T-cell (primary cell): ENCODE results near the gene PAQR7. TPM values are rescaled to one million over a fixed set of nuclear protein-coding genes. Genes with fewer than 3 reads are reported as not detected.
A peak's percentile ranks its signal among the peaks of the same experiment; 100 is the strongest.

ENCODE experiments used
- ATAC-seq, 4 experiments: fragments of 200-7000 bp in 3 of 4; fragments of 150-1000 bp in 1 of 4; cut with Tn5 transposase; replicated peaks in 1 of 4; 1 replicate in 3 of 4; 2 replicates in 1 of 4; pipeline ENCODE4 v1.10.0; 2021; ENCODE audit warnings: moderate library complexity in 3 of 4, mild to moderate bottlenecking in 2 of 4, moderate number of reproducible peaks in 1 of 4
- CTCF ChIA-PET, 2 donors: fragments of 300-600 bp; sonication (Branson Sonifier 250); formaldehyde crosslinking; loops; one replicate each; lab custom pipeline; 2022; ENCODE audit warnings: antibody characterized with exemption in 2 of 2; lab: Charles Lee
- POLR2A ChIA-PET, 2 donors: fragments of 300-600 bp; sonication (Branson Sonifier 250); formaldehyde crosslinking; loops; one replicate each; lab custom pipeline; 2022; ENCODE audit warnings: antibody characterized with exemption in 2 of 2; lab: Charles Lee
- DNase-seq, 35 experiments: peaks; one replicate each; pipeline versions ENCODE4 v3.0.0 to v3.0.0-alpha.2; 2013 to 2023
- H3K27ac ChIP-seq: one replicate; pipeline ENCODE4 v1.5.1; 2013; ENCODE audit warnings: low read length
- H3K27me3 ChIP-seq, 2 experiments: replicated peaks in 1 of 2; 1 replicate in 1 of 2; 2 replicates in 1 of 2; pipeline versions ENCODE4 v1.6.1 to v1.7.0; 2013; ENCODE audit warnings: low read length in 1 of 2, mixed read lengths in 1 of 2; ENCODE audit not compliant: control insufficient read depth in 2 of 2, insufficient read depth in 2 of 2; ENCODE audit errors: extremely low read depth in 1 of 2
- H3K36me3 ChIP-seq, 2 donors: 1 replicate in 1 of 2; 2 replicates in 1 of 2; pipeline versions ENCODE4 v1.6.1 to v1.7.0; 2013; ENCODE audit warnings: low read length in 1 of 2; ENCODE audit not compliant: control insufficient read depth in 2 of 2, insufficient read depth in 1 of 2; ENCODE audit errors: extremely low read depth in 1 of 2
- H3K4me1 ChIP-seq, 2 experiments: 1 replicate in 1 of 2; 2 replicates in 1 of 2; pipeline versions ENCODE4 v1.6.1 to v1.7.0; 2013; ENCODE audit warnings: low read length in 2 of 2, mixed read lengths in 1 of 2; ENCODE audit not compliant: insufficient read depth in 2 of 2, control insufficient read depth in 1 of 2; ENCODE audit errors: extremely low read depth in 1 of 2
- H3K4me3 ChIP-seq, 2 donors: 1 replicate in 1 of 2; 2 replicates in 1 of 2; pipeline versions ENCODE4 v1.5.1 to v1.7.0; 2013; ENCODE audit warnings: mild to moderate bottlenecking in 2 of 2, low read length in 1 of 2, moderate library complexity in 1 of 2; ENCODE audit not compliant: control insufficient read depth in 1 of 2; ENCODE audit errors: extremely low read depth in 1 of 2
- H3K9me3 ChIP-seq: 2 replicates; pipeline ENCODE4 v1.7.0; 2013
- H3K27ac Mint-ChIP-seq, 2 donors: one replicate each; pipeline ENCODE4 v1.8.0; 2020 to 2021; ENCODE audit warnings: mild to moderate bottlenecking in 2 of 2, mixed read lengths in 2 of 2
- H3K27me3 Mint-ChIP-seq, 2 donors: one replicate each; pipeline ENCODE4 v1.8.0; 2021 to 2022; ENCODE audit warnings: mixed read lengths in 2 of 2
- H3K36me3 Mint-ChIP-seq: one replicate; pipeline ENCODE4 v1.8.0; 2021; ENCODE audit warnings: mixed read lengths
- H3K4me1 Mint-ChIP-seq, 3 donors: one replicate each; pipeline ENCODE4 v1.8.0; 2020 to 2022; ENCODE audit warnings: mixed read lengths in 3 of 3, mild to moderate bottlenecking in 1 of 3
- H3K4me3 Mint-ChIP-seq, 3 donors: one replicate each; pipeline ENCODE4 v1.8.0; 2020 to 2022; ENCODE audit warnings: mild to moderate bottlenecking in 3 of 3, mixed read lengths in 3 of 3, moderate library complexity in 3 of 3
- H3K9me3 Mint-ChIP-seq, 3 donors: one replicate each; pipeline ENCODE4 v1.8.0; 2020 to 2022; ENCODE audit warnings: mixed read lengths in 3 of 3
- WGBS: methylation state at CpG from one replicate; pipeline ENCODE4 v1.1.5; 2013; ENCODE audit warnings: missing lambda C conversion rate; ENCODE audit not compliant: insufficient coverage; 5-methylcytosine and 5-hydroxymethylcytosine counted together
- total RNA-seq, 35 experiments: library from RNA in 6 of 35; stranded (reverse) in 6 of 35; fragments of 120-200 nt in 1 of 35; gene quantifications; one replicate each; pipeline versions ENCODE4 v1.2.1 to v1.2.4 and lab custom pipeline; 2013 to 2026

PAQR7 gene
- total RNA-seq, 5 donors from 2014 or later (not counting 1 experiment from before 2014, with no cell fraction given), result 1.9 to 3.8 (median 3.0) TPM

DNA sequence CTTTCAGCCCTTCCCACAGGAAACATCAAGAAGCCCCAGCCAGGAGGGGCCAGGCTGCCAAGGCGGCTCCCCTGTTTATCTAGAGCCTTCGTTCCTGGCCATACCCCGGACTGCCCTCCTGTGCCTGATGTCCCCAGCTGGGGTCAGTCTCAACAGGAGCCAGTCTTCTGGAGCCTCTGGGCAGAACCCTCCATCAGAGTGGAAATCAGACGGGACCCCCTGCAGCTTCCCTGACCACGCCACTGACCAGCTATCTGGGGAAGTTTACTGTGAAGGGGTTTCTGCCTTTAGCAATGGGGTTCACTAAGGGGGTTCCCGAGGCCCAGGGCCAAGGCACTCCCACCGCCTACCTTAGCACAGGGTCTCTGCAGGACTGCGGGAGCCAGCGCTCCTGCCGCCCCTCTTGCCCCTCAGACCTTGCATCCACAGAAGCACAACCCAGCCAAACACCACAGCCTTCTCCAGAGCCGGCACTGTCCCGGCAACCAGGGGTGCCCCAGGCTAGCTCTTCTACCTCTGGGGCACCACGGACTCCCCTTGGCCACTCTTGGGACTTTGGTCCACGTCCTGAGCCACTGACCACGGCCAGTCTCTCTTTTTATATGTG is 59.3 kb downstream of the PAQR7 start:
- Mint-ChIP-seq H3K27ac (peak overlapping the region; percentile 61 to 94), H3K9me3 (no peaks in the 10 kb centered on the region), H3K4me1 (peaks cover 21 to 34% (median 27%) of the 10 kb centered on the region in 3 donors), H3K36me3 (peaks cover 12% of the 10 kb centered on the region), H3K27me3 (no peaks in the 10 kb centered on the region), H3K4me3 (no peak overlapping the region)
- WGBS, result 98% methylated on average over 9 of the region's 15 CpGs
- Histone ChIP-seq H3K4me3 (no peak overlapping the region), H3K27me3 (no peaks in the 10 kb centered on the region), H3K9me3 (no peaks in the 10 kb centered on the region), H3K27ac (no peak overlapping the region), H3K4me1 (peaks cover 10 to 37% of the 10 kb centered on the region in 2 experiments), H3K36me3 (peaks cover 9 to 17% of the 10 kb centered on the region in 2 donors)
- peak in 1 of 35 experiments; percentile 8 for DNase-seq
- no peak for ATAC-seq
- CTCF ChIA-PET, result no interaction called here
- POLR2A ChIA-PET, result no interaction called here

DNA sequence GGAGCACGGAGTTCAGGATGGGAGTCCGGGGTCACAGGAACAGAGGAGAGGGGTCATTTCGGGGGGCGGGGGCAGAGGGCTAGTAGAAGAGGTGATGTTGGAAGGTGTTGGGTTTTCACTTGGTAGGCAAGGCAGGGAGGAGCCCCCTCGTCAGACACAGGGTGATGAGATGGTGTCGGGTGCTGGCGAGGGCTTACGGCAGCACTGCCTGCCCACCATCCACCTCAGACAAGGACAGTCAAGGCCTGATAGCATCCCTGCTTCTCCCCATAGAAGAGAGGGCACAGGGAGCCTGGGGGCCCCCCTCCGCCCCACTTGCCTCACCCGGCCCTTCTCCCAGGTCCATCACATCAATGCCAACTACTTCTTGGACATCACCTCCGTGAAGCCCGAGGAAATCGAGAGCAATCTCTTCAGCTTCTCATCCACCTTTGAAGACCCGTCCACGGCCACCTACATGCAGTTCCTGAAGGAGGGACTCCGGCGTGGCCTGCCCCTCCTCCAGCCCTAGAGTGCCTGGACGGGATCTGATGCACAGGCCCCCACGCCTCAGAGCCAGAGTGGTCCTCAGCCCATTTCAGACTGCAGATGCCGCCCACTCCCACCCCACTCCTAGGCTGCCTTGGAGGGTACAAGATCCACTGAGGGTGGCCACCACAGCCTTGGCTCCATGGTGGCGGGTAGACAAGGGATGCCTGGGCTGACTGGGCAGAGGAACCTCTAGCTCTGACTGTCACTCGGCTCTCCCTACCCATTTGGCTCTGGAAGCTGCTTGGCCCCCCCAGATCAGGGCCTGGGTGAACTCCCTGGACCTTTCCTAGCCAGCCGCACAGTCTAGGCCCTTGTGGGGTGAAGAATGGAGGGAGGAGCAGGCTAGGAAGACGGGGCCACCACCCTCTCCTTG is 60.0 kb downstream of the PAQR7 start:
- Histone ChIP-seq H3K27me3 (no peaks in the 10 kb centered on the region), H3K36me3 (peaks cover 9 to 17% of the 10 kb centered on the region in 2 donors), H3K9me3 (no peaks in the 10 kb centered on the region), H3K4me1 (peaks cover 6 to 36% of the 10 kb centered on the region in 2 experiments), H3K4me3 (no peak overlapping the region), H3K27ac (no peak overlapping the region)
- peak overlapping the region in 1 of 2 donors; percentile 39 for H3K27ac Mint-ChIP-seq
- CTCF ChIA-PET, result interaction anchor here in 1 of 2 donors (0.6 kb wide), 1 partner anchor 581 kb away, joined by 7 read pairs; no protein-coding TSS in a partner anchor
- WGBS, result 92% methylated on average over 17 of the region's 24 CpGs
- ATAC-seq (no peak), DNase-seq (no peak)
- H3K4me3 Mint-ChIP-seq, result no peak overlapping the region
- H3K4me1 Mint-ChIP-seq, result peaks cover 20 to 32% (median 27%) of the 10 kb centered on the region in 3 donors
- POLR2A ChIA-PET, result no interaction called here
- H3K36me3 Mint-ChIP-seq, result peaks cover 12% of the 10 kb centered on the region
- no peaks in the 10 kb centered on the region for H3K27me3 Mint-ChIP-seq
- no peaks in the 10 kb centered on the region for H3K9me3 Mint-ChIP-seq

DNA sequence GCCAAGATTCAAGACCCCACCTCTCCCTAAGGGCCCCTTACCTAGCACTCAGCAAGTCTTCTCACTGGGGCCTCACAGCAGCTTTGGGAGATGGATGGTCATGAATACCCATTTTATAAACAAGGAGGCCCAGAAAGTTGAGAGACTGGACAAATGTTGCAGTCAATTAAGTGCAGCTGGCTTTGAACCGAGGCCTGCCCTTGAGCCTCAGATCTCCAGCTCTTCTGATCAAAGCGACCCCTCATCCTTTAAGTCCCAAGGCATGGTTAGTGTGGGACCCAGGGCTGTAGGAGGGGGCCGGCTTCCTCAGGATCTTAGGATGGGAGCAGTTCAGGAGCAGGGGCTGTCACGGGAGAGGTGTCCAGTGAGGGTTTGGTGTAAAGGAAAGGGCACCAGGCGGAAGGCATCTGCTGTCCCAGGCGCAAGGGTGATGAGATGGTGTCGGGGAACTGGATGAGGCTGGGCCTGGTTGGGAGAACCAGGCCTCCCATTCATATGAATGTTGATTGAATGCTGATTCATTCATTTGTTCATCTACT is 60.9 kb downstream of the PAQR7 start:
- peaks cover 22 to 32% (median 27%) of the 10 kb centered on the region in 3 donors for H3K4me1 Mint-ChIP-seq
- no peaks in the 10 kb centered on the region for H3K9me3 Mint-ChIP-seq
- H3K4me3 Mint-ChIP-seq, result no peak overlapping the region
- H3K27me3 ChIP-seq, result no peaks in the 10 kb centered on the region
- POLR2A ChIA-PET, result no interaction called here
- CTCF ChIA-PET, result interaction anchor here in 1 of 2 donors (0.6 kb wide), 1 partner anchor 582 kb away, joined by 7 read pairs; no protein-coding TSS in a partner anchor
- no peaks in the 10 kb centered on the region for H3K9me3 ChIP-seq
- DNase-seq, result no peak
- peaks cover 12% of the 10 kb centered on the region for H3K36me3 Mint-ChIP-seq
- no peak overlapping the region for H3K4me3 ChIP-seq
- no peak for ATAC-seq
- H3K27ac Mint-ChIP-seq, result no peak overlapping the region
- H3K27me3 Mint-ChIP-seq, result no peaks in the 10 kb centered on the region
- H3K27ac ChIP-seq, result no peak overlapping the region
- H3K4me1 ChIP-seq, result peaks cover 6 to 37% of the 10 kb centered on the region in 2 experiments
- 100% methylated on average over 2 of the region's 7 CpGs for WGBS
- H3K36me3 ChIP-seq, result peaks cover 17 to 21% of the 10 kb centered on the region in 2 donors

DNA sequence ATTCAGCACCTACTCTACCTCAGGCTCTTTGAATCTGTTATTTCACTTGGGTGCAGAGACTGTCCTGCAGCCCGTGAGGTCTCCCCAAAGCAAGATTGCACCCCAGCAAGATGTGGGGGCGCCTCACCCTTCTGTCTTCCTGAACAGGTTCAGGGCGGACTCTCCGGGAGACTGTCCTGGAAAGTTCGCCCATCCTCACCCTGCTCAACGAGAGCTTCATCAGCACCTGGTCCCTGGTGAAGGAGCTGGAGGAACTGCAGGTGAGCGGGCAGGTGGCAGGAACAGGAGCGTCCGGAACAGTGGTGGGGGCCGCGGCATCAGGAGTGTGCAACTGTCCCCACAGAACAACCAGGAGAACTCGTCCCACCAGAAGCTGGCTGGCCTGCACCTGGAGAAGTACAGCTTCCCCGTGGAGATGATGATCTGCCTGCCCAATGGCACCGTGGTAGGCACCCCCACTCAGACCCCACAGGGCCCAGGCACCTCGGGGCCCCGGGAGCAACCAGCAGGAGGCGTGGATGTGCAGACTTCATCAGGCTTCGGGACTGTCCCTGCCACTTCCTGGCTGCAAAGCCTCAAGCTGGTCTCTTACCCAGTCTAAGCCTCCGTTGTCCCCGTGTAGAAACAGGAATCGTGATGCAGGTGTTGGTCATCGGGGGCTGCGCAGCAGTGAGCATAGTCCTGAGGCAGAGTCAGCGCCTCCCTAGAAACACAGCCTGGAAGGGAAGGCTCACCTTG is 61.6 kb downstream of the PAQR7 start:
- Mint-ChIP-seq H3K27ac (no peak overlapping the region), H3K27me3 (no peaks in the 10 kb centered on the region), H3K9me3 (no peaks in the 10 kb centered on the region), H3K4me3 (no peak overlapping the region), H3K36me3 (peaks cover 12% of the 10 kb centered on the region), H3K4me1 (peaks cover 20 to 28% (median 21%) of the 10 kb centered on the region in 3 donors)
- H3K4me3 ChIP-seq, result no peak overlapping the region
- DNase-seq (no peak), ATAC-seq (no peak)
- H3K4me1 ChIP-seq, result peaks cover 3 to 31% of the 10 kb centered on the region in 2 experiments
- H3K27ac ChIP-seq, result no peak overlapping the region
- peaks cover 18 to 26% of the 10 kb centered on the region in 2 donors for H3K36me3 ChIP-seq
- WGBS, result 87% methylated on average over 24 of the region's 24 CpGs
- no peaks in the 10 kb centered on the region for H3K27me3 ChIP-seq
- H3K9me3 ChIP-seq, result no peaks in the 10 kb centered on the region
- ChIA-PET POLR2A (interaction anchor here in 1 of 2 donors (0.5 kb wide), 1 partner anchor 197 kb away, joined by 5 read pairs; the partner anchor contains the start of gene MAN1C1), CTCF (interaction anchor here in 1 of 2 donors (0.5 kb wide), 1 partner anchor 64 kb away, joined by 3 read pairs; no protein-coding TSS in a partner anchor)

DNA sequence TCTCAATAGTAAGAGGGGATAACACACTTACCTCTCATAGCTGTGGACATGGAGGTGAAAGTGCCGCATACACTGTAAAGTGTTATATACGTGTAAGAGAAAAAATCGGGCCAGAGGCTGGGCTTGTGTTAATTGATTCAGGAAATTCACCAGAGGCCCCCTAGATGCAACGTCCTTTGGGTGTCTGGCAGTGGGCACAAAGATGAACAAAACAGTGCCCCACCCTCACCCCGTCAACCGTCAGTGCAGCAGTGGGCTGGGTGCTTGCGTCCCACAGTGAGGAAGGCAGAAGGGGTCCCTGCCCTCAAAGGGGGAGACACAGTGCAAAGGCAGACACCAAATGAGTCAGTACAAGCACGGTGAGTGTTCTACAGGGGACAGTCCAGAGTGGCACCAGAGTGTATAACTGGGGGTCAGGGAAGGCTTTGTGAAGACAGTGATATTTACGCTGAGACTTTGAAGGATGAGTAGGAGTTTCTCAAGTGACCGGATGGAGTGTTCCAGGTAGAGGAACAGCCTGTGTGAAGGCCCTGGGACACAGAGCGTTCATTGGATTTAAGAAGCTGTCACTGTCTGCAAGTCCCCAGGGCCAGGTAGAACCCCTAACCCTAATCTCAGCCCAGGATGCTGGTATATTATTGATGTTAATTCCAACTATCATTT is 62.3 kb downstream of the PAQR7 start:
- no peaks in the 10 kb centered on the region for H3K9me3 ChIP-seq
- H3K4me1 Mint-ChIP-seq, result peaks cover 12 to 21% (median 14%) of the 10 kb centered on the region in 3 donors
- H3K27me3 Mint-ChIP-seq, result no peaks in the 10 kb centered on the region
- CTCF ChIA-PET, result interaction anchor here (0.5 to 0.6 kb wide), 2 partner anchors 64 to 247 kb away, joined by 3 read pairs; no protein-coding TSS in a partner anchor
- no peak overlapping the region for H3K4me3 Mint-ChIP-seq
- 65% methylated on average over 8 of the region's 11 CpGs for WGBS
- no peak overlapping the region for H3K4me3 ChIP-seq
- no peaks in the 10 kb centered on the region for H3K27me3 ChIP-seq
- H3K9me3 Mint-ChIP-seq, result no peaks in the 10 kb centered on the region
- H3K27ac ChIP-seq, result no peak overlapping the region
- POLR2A ChIA-PET, result interaction anchor here in 1 of 2 donors (0.5 kb wide), 1 partner anchor 196 kb away, joined by 5 read pairs; the partner anchor contains the start of gene MAN1C1
- no peak overlapping the region for H3K27ac Mint-ChIP-seq
- ATAC-seq, result no peak
- DNase-seq, result no peak
- H3K36me3 Mint-ChIP-seq, result peaks cover 12% of the 10 kb centered on the region
- H3K4me1 ChIP-seq, result peaks cover 3 to 25% of the 10 kb centered on the region in 2 experiments
- H3K36me3 ChIP-seq, result peaks cover 23 to 29% of the 10 kb centered on the region in 2 donors
